B cell (primary cell): ENCODE results near the gene PCTP. TPM values are rescaled to one million over a fixed set of nuclear protein-coding genes. Genes with fewer than 3 reads are reported as not detected.

ENCODE experiments used
- ATAC-seq: fragments of 200-7000 bp; cut with Tn5 transposase; one replicate; pipeline ENCODE4 v1.10.0; 2021; ENCODE audit warnings: low read depth, mild to moderate bottlenecking, moderate number of reproducible peaks, moderate library complexity
- CTCF ChIA-PET: fragments of 350-600 bp; sonication (Branson Sonifier 250); formaldehyde crosslinking; loops from one replicate; lab custom pipeline; 2021; ENCODE audit warnings: antibody characterized with exemption, inconsistent platforms; lab: Charles Lee
- POLR2A ChIA-PET: fragments of 350-600 bp; sonication (Branson Sonifier 250); formaldehyde crosslinking; loops from one replicate; lab custom pipeline; 2021; ENCODE audit warnings: antibody characterized with exemption; lab: Charles Lee
- DNase-seq: peaks from one replicate; pipeline ENCODE4 v3.0.0; 2013
- H2AFZ ChIP-seq: 2 replicates; pipeline ENCODE4 v1.6.1; 2012; ENCODE audit warnings: mild to moderate bottlenecking, low read depth, low read length; ENCODE audit not compliant: insufficient read depth, poor library complexity, severe bottlenecking
- H3K27ac ChIP-seq, 2 donors: 1 replicate in 1 of 2; 2 replicates in 1 of 2; pipeline ENCODE4 v1.5.1; 2012 to 2013; ENCODE audit warnings: low read length in 2 of 2, mild to moderate bottlenecking in 2 of 2, moderate library complexity in 1 of 2
- H3K27me3 ChIP-seq, 4 experiments: fragments of 200-600 bp in 1 of 4; sonication (generic) in 1 of 4; replicated peaks in 1 of 4; 1 replicate in 2 of 4; 2 replicates in 2 of 4; pipeline versions ENCODE4 v1.6.1 to v1.7.0; 2013 to 2016; ENCODE audit warnings: low read length in 3 of 4, mild to moderate bottlenecking in 2 of 4, mixed read lengths in 1 of 4, moderate library complexity in 1 of 4; ENCODE audit not compliant: insufficient read depth in 4 of 4, control insufficient read depth in 3 of 4; ENCODE audit errors: control extremely low read depth in 1 of 4
- H3K36me3 ChIP-seq, 2 experiments: replicated peaks in 1 of 2; 1 replicate in 1 of 2; 2 replicates in 1 of 2; pipeline versions ENCODE4 v1.6.1 to v1.7.1; 2013; ENCODE audit warnings: low read length in 1 of 2; ENCODE audit not compliant: insufficient read depth in 2 of 2, control insufficient read depth in 1 of 2; ENCODE audit errors: control extremely low read depth in 1 of 2, extremely low read depth in 1 of 2
- H3K4me1 ChIP-seq, 2 donors: fragments of 200-600 bp in 1 of 2; sonication (generic) in 1 of 2; 1 replicate in 1 of 2; 2 replicates in 1 of 2; pipeline versions ENCODE4 v1.5.1 to v1.6.1; 2013 to 2017; ENCODE audit warnings: low read length in 2 of 2; ENCODE audit not compliant: control insufficient read depth in 2 of 2, insufficient read depth in 2 of 2
- H3K4me2 ChIP-seq: replicated peaks from 2 replicates; pipeline ENCODE3; 2012; ENCODE audit warnings: mild to moderate bottlenecking, low read depth, low read length; ENCODE audit not compliant: poor library complexity, severe bottlenecking
- H3K4me3 ChIP-seq, 5 experiments: fragments of 200-600 bp in 1 of 5; sonication (generic) in 1 of 5; 1 replicate in 3 of 5; 2 replicates in 2 of 5; pipeline versions ENCODE4 v1.5.1 to v1.7.0; 2011 to 2016; ENCODE audit warnings: low read length in 4 of 5, mild to moderate bottlenecking in 4 of 5, low read depth in 2 of 5, control low read depth in 1 of 5, moderate library complexity in 1 of 5; ENCODE audit not compliant: insufficient read depth in 1 of 5; ENCODE audit errors: control extremely low read depth in 1 of 5, extremely low read depth in 1 of 5
- H3K79me2 ChIP-seq: fragments of 200-600 bp; sonication (generic); one replicate; pipeline ENCODE4 v1.6.0; 2016; ENCODE audit warnings: low read length; ENCODE audit not compliant: control insufficient read depth, insufficient read depth
- H3K9ac ChIP-seq: fragments of 200-600 bp; sonication (generic); 2 replicates; pipeline ENCODE4 v1.6.1; 2017; ENCODE audit warnings: mild to moderate bottlenecking, low read length, moderate library complexity
- H3K9me3 ChIP-seq, 3 donors: one replicate each; pipeline versions ENCODE4 v1.6.1 to v1.7.1; 2013; ENCODE audit warnings: low read length in 2 of 3; ENCODE audit not compliant: control insufficient read depth in 2 of 3, insufficient read depth in 1 of 3; ENCODE audit errors: control extremely low read depth in 1 of 3
- H4K20me1 ChIP-seq: 2 replicates; pipeline ENCODE4 v1.6.0; 2012; ENCODE audit warnings: mild to moderate bottlenecking, low read length; ENCODE audit not compliant: insufficient read depth, control insufficient read depth, poor library complexity, severe bottlenecking
- H3K27ac Mint-ChIP-seq: one replicate; pipeline ENCODE4 v1.8.0; 2021; ENCODE audit warnings: mixed read lengths
- H3K27me3 Mint-ChIP-seq: one replicate; pipeline ENCODE4 v1.8.0; 2021; ENCODE audit warnings: mixed read lengths
- H3K4me1 Mint-ChIP-seq: one replicate; pipeline ENCODE4 v1.8.0; 2021; ENCODE audit warnings: mixed read lengths
- H3K4me3 Mint-ChIP-seq: one replicate; pipeline ENCODE4 v1.8.0; 2021; ENCODE audit warnings: mixed read lengths
- H3K9me3 Mint-ChIP-seq: one replicate; pipeline ENCODE4 v1.8.0; 2022; ENCODE audit warnings: mixed read lengths; ENCODE audit not compliant: insufficient read depth
- EZH2 ChIP-seq: IDR thresholded peaks from 2 replicates; pipeline ENCODE4 v1.6.1; 2012; ENCODE audit warnings: borderline replicate concordance, low read depth, mild to moderate bottlenecking, moderate library complexity, low read length; ENCODE audit not compliant: insufficient read depth, poor library complexity, severe bottlenecking
- WGBS: methylation state at CpG from one replicate; pipeline ENCODE4 v1.1.5; 2013; ENCODE audit warnings: missing lambda C conversion rate; ENCODE audit not compliant: insufficient coverage; 5-methylcytosine and 5-hydroxymethylcytosine counted together
- intact Hi-C: fragments of 100-400 bp; cut with micrococcal nuclease; formaldehyde crosslinking; loops from one replicate; pipeline ENCODE4 v1.10.0; 2022
- polyA plus RNA-seq: library from polyadenylated mRNA; depleted of rRNA; stranded (reverse); fragments of >200 nt; gene quantifications from 2 replicates; pipeline ENCODE4 v1.2.3, GENCODE V29; 2012
- total RNA-seq, 2 donors: library from RNA; stranded (reverse); fragments of 120-200 nt in 1 of 2; gene quantifications; 1 replicate in 1 of 2; 2 replicates in 1 of 2; pipeline versions ENCODE4 v1.2.3 to v1.2.4, GENCODE V29; 2013 to 2022
- TF ChIP-seq, protein P1 (sequence below): fragments of 200-600 bp; IDR thresholded peaks from one replicate; pipeline ENCODE4 v1.8.0; 2022; ENCODE audit warnings: antibody characterized with exemption, mild to moderate bottlenecking

The PCTP gene
- total and polyA plus RNA-seq, 2 donors (not counting 1 experiment from before 2014, with no cell fraction given), result 3.2 to 9.0 TPM

DNA sequence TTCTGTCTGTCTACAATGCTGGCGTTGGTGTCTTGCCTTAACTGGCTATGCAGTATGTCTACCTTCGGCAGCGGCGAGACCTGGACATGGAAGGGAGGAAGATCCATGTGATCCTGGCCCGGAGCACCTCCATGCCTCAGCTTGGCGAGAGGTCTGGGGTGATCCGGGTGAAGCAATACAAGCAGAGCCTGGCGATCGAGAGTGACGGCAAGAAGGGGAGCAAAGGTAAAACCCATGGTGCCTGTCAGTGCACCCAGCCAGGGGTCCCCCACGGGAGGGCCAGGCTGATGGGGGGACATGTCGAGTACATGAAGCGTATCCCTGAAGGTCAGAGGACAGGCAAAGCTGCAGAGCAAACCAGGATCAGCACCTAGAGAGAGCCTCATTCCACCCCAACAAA is 22.8 kb downstream of the PCTP start:
- no peaks in the 10 kb centered on the region for H3K27me3 Mint-ChIP-seq
- no peak for TF ChIP-seq EZH2
- TF ChIP-seq, protein P1, sequence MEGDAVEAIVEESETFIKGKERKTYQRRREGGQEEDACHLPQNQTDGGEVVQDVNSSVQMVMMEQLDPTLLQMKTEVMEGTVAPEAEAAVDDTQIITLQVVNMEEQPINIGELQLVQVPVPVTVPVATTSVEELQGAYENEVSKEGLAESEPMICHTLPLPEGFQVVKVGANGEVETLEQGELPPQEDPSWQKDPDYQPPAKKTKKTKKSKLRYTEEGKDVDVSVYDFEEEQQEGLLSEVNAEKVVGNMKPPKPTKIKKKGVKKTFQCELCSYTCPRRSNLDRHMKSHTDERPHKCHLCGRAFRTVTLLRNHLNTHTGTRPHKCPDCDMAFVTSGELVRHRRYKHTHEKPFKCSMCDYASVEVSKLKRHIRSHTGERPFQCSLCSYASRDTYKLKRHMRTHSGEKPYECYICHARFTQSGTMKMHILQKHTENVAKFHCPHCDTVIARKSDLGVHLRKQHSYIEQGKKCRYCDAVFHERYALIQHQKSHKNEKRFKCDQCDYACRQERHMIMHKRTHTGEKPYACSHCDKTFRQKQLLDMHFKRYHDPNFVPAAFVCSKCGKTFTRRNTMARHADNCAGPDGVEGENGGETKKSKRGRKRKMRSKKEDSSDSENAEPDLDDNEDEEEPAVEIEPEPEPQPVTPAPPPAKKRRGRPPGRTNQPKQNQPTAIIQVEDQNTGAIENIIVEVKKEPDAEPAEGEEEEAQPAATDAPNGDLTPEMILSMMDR, result no peak
- Histone ChIP-seq H3K27me3 (no peaks in the 10 kb centered on the region), H3K4me1 (no peaks in the 10 kb centered on the region), H3K36me3 (peaks cover 0 to 23% of the 10 kb centered on the region in 2 experiments), H3K79me2 (no peaks in the 10 kb centered on the region), H3K9ac (no peak overlapping the region), H3K9me3 (no peaks in the 10 kb centered on the region), H3K4me2 (no peak overlapping the region), H3K27ac (no peak overlapping the region), H4K20me1 (no peaks in the 10 kb centered on the region), H3K4me3 (no peak overlapping the region), H2AFZ (no peak overlapping the region)
- WGBS, result 89% methylated on average over 13 of the region's 13 CpGs
- H3K4me1 Mint-ChIP-seq, result no peaks in the 10 kb centered on the region
- ATAC-seq (no peak), DNase-seq (no peak)
- H3K9me3 Mint-ChIP-seq, result no peaks in the 10 kb centered on the region
- intact Hi-C loops, result no loop called here
- CTCF ChIA-PET, result interaction anchor here (6.3 kb wide), 1 partner anchor 247 kb away, joined by 75 read pairs; no protein-coding TSS in a partner anchor
- no peak overlapping the region for H3K4me3 Mint-ChIP-seq
- POLR2A ChIA-PET, result no interaction called here
- H3K27ac Mint-ChIP-seq, result no peak overlapping the region

DNA sequence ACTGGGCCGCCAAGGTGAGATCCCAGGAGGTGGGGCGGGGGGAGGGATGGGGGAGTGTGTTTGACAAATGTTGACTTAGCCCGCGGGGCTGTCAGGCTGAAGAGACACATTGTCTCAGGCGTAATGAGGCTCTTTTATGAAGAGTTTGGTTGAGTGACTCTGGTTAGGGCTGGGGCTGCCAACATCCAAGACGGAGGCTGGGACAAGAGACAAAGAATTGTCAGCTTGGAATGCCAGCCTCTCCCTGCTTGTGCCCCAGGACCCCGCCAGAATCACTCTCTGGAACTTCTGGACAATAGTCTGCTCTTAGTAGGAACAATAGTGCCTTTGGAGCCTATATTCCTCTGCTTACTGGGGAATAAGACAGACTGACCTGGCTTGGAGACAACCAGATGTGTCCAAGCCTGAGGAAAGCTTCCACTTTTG is 24.0 kb downstream of the PCTP start:
- H4K20me1 ChIP-seq, result no peaks in the 10 kb centered on the region
- TF ChIP-seq EZH2, result no peak
- TF ChIP-seq, protein P1, result no peak
- no peak overlapping the region for H3K4me3 ChIP-seq
- H3K27me3 ChIP-seq, result no peaks in the 10 kb centered on the region
- ATAC-seq (no peak), DNase-seq (no peak)
- H3K27me3 Mint-ChIP-seq, result no peaks in the 10 kb centered on the region
- H3K4me1 Mint-ChIP-seq, result no peaks in the 10 kb centered on the region
- H3K27ac Mint-ChIP-seq, result no peak overlapping the region
- no peaks in the 10 kb centered on the region for H3K9me3 Mint-ChIP-seq
- no peaks in the 10 kb centered on the region for H3K79me2 ChIP-seq
- intact Hi-C loops, result no loop called here
- H3K27ac ChIP-seq, result no peak overlapping the region
- 97% methylated on average over 7 of the region's 7 CpGs for WGBS
- no peak overlapping the region for H3K4me3 Mint-ChIP-seq
- POLR2A ChIA-PET, result no interaction called here
- CTCF ChIA-PET, result no interaction called here
- H3K36me3 ChIP-seq, result peaks cover 0 to 18% of the 10 kb centered on the region in 2 experiments
- no peak overlapping the region for H3K4me2 ChIP-seq
- H3K9ac ChIP-seq, result no peak overlapping the region
- H2AFZ ChIP-seq, result no peak overlapping the region
- H3K4me1 ChIP-seq, result no peaks in the 10 kb centered on the region
- H3K9me3 ChIP-seq, result no peaks in the 10 kb centered on the region
